ENCODE data around the gene TBCC. TPM values are rescaled to one million over a fixed set of nuclear protein-coding genes. Genes with fewer than 3 reads are reported as not detected.
"Not testable (repeated sequence)": the region's sequence is repeated elsewhere in the genome, so short reads cannot be mapped to it uniquely, and the experiment has no call there.

Gene TBCC
- polyA plus RNA-seq, 4 donors: 19.8 to 26.7 (median 23.9) TPM

GRCh38 chr6:42742116-42742894, 3.6 kb downstream of the TBCC start:
- DNase-seq (ENCODE audit: low read depth in 4 of 4, low spot score in 2 of 4): no peak

- no peak for DNase-seq (ENCODE audit: low read depth in 4 of 4, low spot score in 2 of 4)
These were observed 5.2 kb downstream of the TBCC start for GRCh38 chr6:42740725-42741124.

- DNase-seq (ENCODE audit: low read depth in 4 of 4, low spot score in 2 of 4): no peak
These were observed 9.9 kb downstream of the TBCC start for GRCh38 chr6:42735976-42736375.

- not testable (repeated sequence) for DNase-seq (ENCODE audit: low read depth in 4 of 4, low spot score in 2 of 4)
These were observed 11.9 kb downstream of the TBCC start for GRCh38 chr6:42733867-42734481.

GRCh38 chr6:42729731-42730130, 16.2 kb downstream of the TBCC start:
- no peak for DNase-seq (ENCODE audit: low read depth in 4 of 4, low spot score in 2 of 4)

GRCh38 chr6:42727627-42728026, 18.3 kb downstream of the TBCC start:
- no peak for DNase-seq (ENCODE audit: low read depth in 4 of 4, low spot score in 2 of 4)

GRCh38 chr6:42727087-42727611, 18.8 kb downstream of the TBCC start:
- no peak for DNase-seq (ENCODE audit: low read depth in 4 of 4, low spot score in 2 of 4)

- peak in 2 of 4 donors; percentile 79 to 87 for DNase-seq (ENCODE audit: low read depth in 4 of 4, low spot score in 2 of 4)
These were observed 19.3 kb downstream of the TBCC start for GRCh38 chr6:42726485-42727086.

- DNase-seq (ENCODE audit: low read depth in 4 of 4, low spot score in 2 of 4): no peak
These were observed 19.9 kb downstream of the TBCC start for GRCh38 chr6:42726026-42726425.

GRCh38 chr6:42724825-42725224, 21.1 kb downstream of the TBCC start:
- DNase-seq (ENCODE audit: low read depth in 4 of 4, low spot score in 2 of 4): no peak

GRCh38 chr6:42722497-42722896, 23.4 kb downstream of the TBCC start, which contains the start of gene PRPH2:
PRPH2 (minus strand) TSS chr6:42722597; CDS start chr6:42722334, 263 bp downstream.
- DNase-seq (ENCODE audit: low read depth in 4 of 4, low spot score in 2 of 4): no peak

- no peak for DNase-seq (ENCODE audit: low read depth in 4 of 4, low spot score in 2 of 4)
These were observed 25.2 kb downstream of the TBCC start for GRCh38 chr6:42720739-42721138.

- no peak for DNase-seq (ENCODE audit: low read depth in 4 of 4, low spot score in 2 of 4)
These were observed 30.0 kb downstream of the TBCC start for GRCh38 chr6:42715871-42716270.

GRCh38 chr6:42714098-42714761, 31.7 kb downstream of the TBCC start:
- no peak for DNase-seq (ENCODE audit: low read depth in 4 of 4, low spot score in 2 of 4)

- DNase-seq (ENCODE audit: low read depth in 4 of 4, low spot score in 2 of 4): no peak
These were observed 34.0 kb downstream of the TBCC start for GRCh38 chr6:42711930-42712329.

- no peak for DNase-seq (ENCODE audit: low read depth in 4 of 4, low spot score in 2 of 4)
These were observed 35.6 kb downstream of the TBCC start for GRCh38 chr6:42710316-42710715.

GRCh38 chr6:42709871-42710270, 36.0 kb downstream of the TBCC start:
- no peak for DNase-seq (ENCODE audit: low read depth in 4 of 4, low spot score in 2 of 4)

GRCh38 chr6:42708096-42708495, 37.8 kb downstream of the TBCC start:
- DNase-seq (ENCODE audit: low read depth in 4 of 4, low spot score in 2 of 4): no peak

GRCh38 chr6:42707595-42707994, 38.3 kb downstream of the TBCC start:
- no peak for DNase-seq (ENCODE audit: low read depth in 4 of 4, low spot score in 2 of 4)

GRCh38 chr6:42704937-42705374, 40.9 kb downstream of the TBCC start:
- DNase-seq (ENCODE audit: low read depth in 4 of 4, low spot score in 2 of 4): no peak

Data from left renal cortex interstitium (tissue), 4 donors.